DOHH2 (cell line): Measurements from ENCODE around the gene KRT80.

Source experiments
- H3F3A ChIP-seq: fragments of 200-600 bp; sonication (generic), shearing (Covaris generic); 2 replicates; pipeline ENCODE4 v1.6.0; 2016; ENCODE audit warnings: antibody characterized with exemption, mild to moderate bottlenecking; ENCODE audit not compliant: control insufficient read depth, insufficient read depth
- H3K27ac ChIP-seq: fragments of 200-600 bp; sonication (generic); 2 replicates; pipeline ENCODE4 v1.5.1; 2014; ENCODE audit warnings: low read depth, mild to moderate bottlenecking, low read length, moderate library complexity
- H3K27me3 ChIP-seq: fragments of 200-600 bp; sonication (generic); 2 replicates; pipeline ENCODE4 v1.6.1; 2014; ENCODE audit warnings: mild to moderate bottlenecking, low read length, mixed read lengths; ENCODE audit not compliant: control insufficient read depth
- H3K36me3 ChIP-seq: fragments of 200-600 bp; sonication (generic); 2 replicates; pipeline ENCODE4 v1.6.1; 2014; ENCODE audit warnings: mild to moderate bottlenecking, low read length, moderate library complexity, mixed read lengths; ENCODE audit not compliant: control insufficient read depth
- H3K4me1 ChIP-seq: fragments of 200-600 bp; sonication (generic); 2 replicates; pipeline ENCODE4 v1.6.1; 2014; ENCODE audit warnings: mild to moderate bottlenecking, low read length, mixed read lengths; ENCODE audit not compliant: control insufficient read depth
- H3K4me2 ChIP-seq: fragments of 200-600 bp; sonication (generic); 2 replicates; pipeline ENCODE4 v1.6.0; 2014; ENCODE audit warnings: mild to moderate bottlenecking, low read length, moderate library complexity
- H3K4me3 ChIP-seq: fragments of 200-600 bp; sonication (generic); 2 replicates; pipeline ENCODE4 v1.5.1; 2014; ENCODE audit warnings: mild to moderate bottlenecking, low read length, mixed read lengths
- H3K79me2 ChIP-seq: fragments of 200-600 bp; sonication (generic); 2 replicates; pipeline ENCODE4 v1.6.1; 2014; ENCODE audit warnings: mild to moderate bottlenecking, low read length, mixed read lengths; ENCODE audit not compliant: control insufficient read depth
- H3K9me2 ChIP-seq: fragments of 200-600 bp; sonication (generic); replicated peaks from 2 replicates; pipeline ENCODE4 v1.6.1; 2014; ENCODE audit warnings: mild to moderate bottlenecking, low read length, mixed read lengths; ENCODE audit not compliant: control insufficient read depth
- H3K9me3 ChIP-seq: fragments of 200-600 bp; sonication (generic); 2 replicates; pipeline ENCODE4 v1.6.1; 2014; ENCODE audit warnings: antibody characterized with exemption, low read length, mixed read lengths; ENCODE audit not compliant: control insufficient read depth, insufficient read depth
- H4K20me1 ChIP-seq: fragments of 200-600 bp; sonication (generic); 2 replicates; pipeline ENCODE4 v1.6.0; 2014; ENCODE audit warnings: low read depth, mild to moderate bottlenecking, antibody characterized with exemption, low read length, moderate library complexity; ENCODE audit not compliant: control insufficient read depth, insufficient read depth
- EZH2phosphoT487 ChIP-seq: fragments of 200-600 bp; sonication (generic); IDR thresholded peaks from 2 replicates; pipeline ENCODE4 v1.6.1; 2017; ENCODE audit warnings: borderline replicate concordance, mild to moderate bottlenecking, antibody characterized with exemption, low read length, moderate library complexity, mixed read lengths
- TF ChIP-seq, protein P1 (sequence below): fragments of 200-600 bp; sonication (generic); IDR thresholded peaks from one replicate; pipeline ENCODE4 v1.5.1; 2014; ENCODE audit warnings: antibody characterized with exemption, mild to moderate bottlenecking, low read depth, low read length; ENCODE audit not compliant: poor library complexity, severe bottlenecking

The KRT80 gene

DNA sequence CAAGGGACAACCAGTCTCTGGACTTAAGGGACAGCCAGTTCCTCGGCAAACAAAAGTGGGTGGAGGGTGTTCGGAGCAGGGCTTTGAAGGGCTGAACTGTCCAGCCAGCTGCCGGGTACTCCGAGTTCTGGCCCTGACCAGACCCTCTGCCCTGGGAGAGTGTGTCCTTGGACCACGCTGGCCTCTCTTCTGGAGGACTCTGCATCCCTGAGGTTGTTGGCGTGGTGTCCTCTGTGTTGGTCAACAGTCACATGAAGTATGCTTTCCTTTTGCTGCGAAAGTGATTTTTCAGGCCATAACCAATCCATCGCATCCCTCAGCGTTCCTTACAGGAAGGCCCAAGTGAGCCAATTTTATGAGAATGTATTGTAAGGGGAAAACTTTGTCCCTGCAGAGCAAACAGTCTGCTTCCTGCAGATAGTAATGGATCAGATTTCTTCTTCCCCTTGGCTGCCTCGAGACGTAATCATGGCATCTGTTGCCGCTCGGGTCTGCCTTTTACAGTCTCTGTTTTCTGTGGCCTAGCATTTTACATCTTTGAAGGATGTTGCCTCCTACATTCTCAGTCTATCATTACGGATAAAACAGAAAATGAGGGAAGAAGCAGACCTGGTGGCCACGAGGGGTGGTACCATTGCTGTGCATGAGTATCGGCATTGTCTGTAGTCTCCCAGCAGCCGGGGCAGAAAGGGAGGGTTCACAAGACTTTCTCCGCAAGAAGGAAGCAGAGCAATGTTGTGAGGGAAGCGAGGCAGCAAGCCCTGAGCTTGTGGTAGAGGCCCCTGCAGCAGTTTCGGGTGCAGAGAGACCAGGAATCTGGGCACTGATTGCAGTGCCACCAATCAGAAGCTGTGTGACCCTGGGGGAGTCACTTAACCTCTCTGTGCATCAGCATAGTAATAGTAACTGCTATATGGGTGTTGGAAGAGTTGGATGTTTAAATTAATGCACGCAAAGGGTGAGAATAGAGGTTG is 64.9 kb downstream of the KRT80 start:
- Histone ChIP-seq H3K36me3 (no peaks in the 10 kb centered on the region), H3K9me3 (no peaks in the 10 kb centered on the region), H3F3A (0 out of 2 replicates have a peak, but pooled peaks cover 4% of the 10 kb centered on the region), H3K4me3 (no peak overlapping the region), H3K27me3 (no peaks in the 10 kb centered on the region; the same call in 1 of the 2 replicates), H4K20me1 (no peaks in the 10 kb centered on the region), H3K79me2 (no peaks in the 10 kb centered on the region), H3K4me1 (peaks cover 28% of the 10 kb centered on the region), H3K27ac (no peak overlapping the region), H3K4me2 (no peak overlapping the region), H3K9me2 (no peaks in the 10 kb centered on the region)
- TF ChIP-seq EZH2phosphoT487: no peak
- TF ChIP-seq, protein P1, sequence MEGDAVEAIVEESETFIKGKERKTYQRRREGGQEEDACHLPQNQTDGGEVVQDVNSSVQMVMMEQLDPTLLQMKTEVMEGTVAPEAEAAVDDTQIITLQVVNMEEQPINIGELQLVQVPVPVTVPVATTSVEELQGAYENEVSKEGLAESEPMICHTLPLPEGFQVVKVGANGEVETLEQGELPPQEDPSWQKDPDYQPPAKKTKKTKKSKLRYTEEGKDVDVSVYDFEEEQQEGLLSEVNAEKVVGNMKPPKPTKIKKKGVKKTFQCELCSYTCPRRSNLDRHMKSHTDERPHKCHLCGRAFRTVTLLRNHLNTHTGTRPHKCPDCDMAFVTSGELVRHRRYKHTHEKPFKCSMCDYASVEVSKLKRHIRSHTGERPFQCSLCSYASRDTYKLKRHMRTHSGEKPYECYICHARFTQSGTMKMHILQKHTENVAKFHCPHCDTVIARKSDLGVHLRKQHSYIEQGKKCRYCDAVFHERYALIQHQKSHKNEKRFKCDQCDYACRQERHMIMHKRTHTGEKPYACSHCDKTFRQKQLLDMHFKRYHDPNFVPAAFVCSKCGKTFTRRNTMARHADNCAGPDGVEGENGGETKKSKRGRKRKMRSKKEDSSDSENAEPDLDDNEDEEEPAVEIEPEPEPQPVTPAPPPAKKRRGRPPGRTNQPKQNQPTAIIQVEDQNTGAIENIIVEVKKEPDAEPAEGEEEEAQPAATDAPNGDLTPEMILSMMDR: no peak

DNA sequence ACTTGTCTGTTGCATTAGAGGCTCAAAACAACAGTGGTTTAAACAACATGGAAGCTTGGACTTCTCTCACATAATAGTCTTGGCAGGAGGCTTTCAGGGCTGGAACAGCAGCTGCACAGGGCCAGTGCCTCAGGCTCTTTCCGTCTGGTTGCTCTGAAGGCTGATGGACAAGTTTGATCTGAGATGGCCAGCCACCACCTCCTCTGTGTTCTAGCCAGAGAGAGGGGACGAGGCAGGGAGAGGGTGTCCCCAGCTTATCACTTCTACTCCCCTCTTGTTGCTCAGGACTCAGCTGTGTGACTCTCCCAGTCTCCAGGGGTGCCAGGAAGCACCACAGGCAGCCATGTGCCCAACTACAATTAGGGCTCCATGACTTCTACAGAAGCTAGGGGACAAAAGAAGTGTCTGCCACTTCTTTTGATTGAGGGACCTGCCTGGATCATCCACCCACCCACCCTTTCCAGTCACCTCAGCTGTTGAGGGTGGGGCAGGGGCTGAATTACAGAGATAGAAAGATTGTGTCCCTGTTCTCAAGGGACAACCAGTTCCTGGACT is 65.7 kb downstream of the KRT80 start:
- H4K20me1 ChIP-seq: no peaks in the 10 kb centered on the region
- H3K79me2 ChIP-seq: no peaks in the 10 kb centered on the region
- H3K9me3 ChIP-seq: no peaks in the 10 kb centered on the region
- H3K4me3 ChIP-seq: no peak overlapping the region
- H3K27me3 ChIP-seq: no peaks in the 10 kb centered on the region
- peaks cover 35% of the 10 kb centered on the region for H3K4me1 ChIP-seq
- no peak overlapping the region for H3K27ac ChIP-seq
- H3K9me2 ChIP-seq: no peaks in the 10 kb centered on the region
- H3K4me2 ChIP-seq: no peak overlapping the region
- H3K36me3 ChIP-seq: no peaks in the 10 kb centered on the region
- H3F3A ChIP-seq: 0 out of 2 replicates have a peak, but pooled peaks cover 4% of the 10 kb centered on the region
- TF ChIP-seq EZH2phosphoT487: no peak
- TF ChIP-seq, protein P1: no peak

DNA sequence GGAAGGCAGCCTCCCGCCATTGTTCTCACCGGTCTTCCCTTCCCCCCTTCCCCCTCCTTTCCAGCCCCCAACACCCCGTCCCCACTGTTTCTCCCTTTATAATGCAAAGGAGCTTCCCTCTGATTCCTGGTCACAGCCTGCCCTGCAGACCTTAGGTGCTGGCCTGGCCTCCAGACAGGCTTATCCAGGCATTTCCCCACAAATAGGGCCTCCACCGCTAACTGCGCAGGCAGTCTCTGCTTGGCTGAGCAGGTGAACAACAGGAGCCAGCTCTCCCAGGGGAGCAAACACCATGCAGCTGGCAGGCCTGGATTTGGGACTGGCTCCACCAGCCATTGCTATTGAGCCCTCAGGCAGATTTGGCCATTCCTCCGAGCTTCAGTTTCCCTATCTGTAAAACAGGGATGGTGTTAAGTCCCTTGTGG is 66.3 kb downstream of the KRT80 start:
- H3K27ac ChIP-seq: no peak overlapping the region
- peaks cover 39% of the 10 kb centered on the region for H3K4me1 ChIP-seq
- 0 out of 2 replicates have a peak, but pooled peaks cover 4% of the 10 kb centered on the region for H3F3A ChIP-seq
- no peaks in the 10 kb centered on the region for H3K27me3 ChIP-seq
- H3K36me3 ChIP-seq: no peaks in the 10 kb centered on the region
- H3K79me2 ChIP-seq: no peaks in the 10 kb centered on the region
- H3K9me3 ChIP-seq: no peaks in the 10 kb centered on the region
- H3K4me2 ChIP-seq: no peak overlapping the region
- H3K4me3 ChIP-seq: no peak overlapping the region
- TF ChIP-seq, protein P1: no peak
- no peak for TF ChIP-seq EZH2phosphoT487
- no peaks in the 10 kb centered on the region for H4K20me1 ChIP-seq
- no peaks in the 10 kb centered on the region for H3K9me2 ChIP-seq
